Sigmoid colon (tissue), 4 donors: ENCODE data around the gene TIMM17B.

Experiments used
- CTCF ChIP-seq, 4 experiments: fragments of 450-650 bp in 3 of 4; fragments of 200-600 bp in 1 of 4; IDR thresholded peaks; one replicate each; pipeline ENCODE4 v1.5.1; 2016 to 2019; ENCODE audit warnings: antibody characterized with exemption in 4 of 4, mild to moderate bottlenecking in 3 of 4, moderate library complexity in 2 of 4
- EP300 ChIP-seq, 4 donors: sonication (generic); formaldehyde crosslinking; IDR thresholded peaks; one replicate each; pipeline ENCODE4 v1.6.1; 2017; ENCODE audit warnings: antibody characterized with exemption in 4 of 4
- POLR2A ChIP-seq, 2 donors: fragments of 450-650 bp; IDR thresholded peaks; one replicate each; pipeline ENCODE4 v1.6.1; 2016; ENCODE audit warnings: antibody characterized with exemption in 2 of 2, mild to moderate bottlenecking in 2 of 2, moderate library complexity in 2 of 2

- no peak for TF ChIP-seq CTCF (IDR thresholded peaks at IDR 0.05)
- TF ChIP-seq EP300 (IDR thresholded peaks at IDR 0.05): no peak
- no peak for TF ChIP-seq POLR2A (IDR thresholded peaks at IDR 0.05)
Measured at GRCh38 chrX:48852857-48853256, 44.7 kb downstream of the TIMM17B start.
